ENCODE data around the gene SLCO4A1.

- no peak for TF ChIP-seq CTCF (IDR thresholded peaks at IDR 0.05)
- no peak for TF ChIP-seq EZH2 (IDR thresholded peaks at IDR 0.05; ENCODE audit: borderline replicate concordance, insufficient read depth, low read depth, low read length, poor library complexity, severe bottlenecking)
Observed at GRCh38 chr20:62665153-62665754, 23.0 kb downstream of the SLCO4A1 start.

Data from B cell (primary cell).